ENCODE measurements around the gene KCNQ2.

Gene KCNQ2

GRCh38 chr20:63392465-63393365 is 79.7 kb downstream of the KCNQ2 start:
- no peaks in the 10 kb centered on the region for H3K27me3 ChIP-seq (ENCODE audit: low read length)
- no peak overlapping the region for H3K4me3 ChIP-seq (ENCODE audit: insufficient read depth, low read length, poor library complexity, severe bottlenecking)
- no peaks in the 10 kb centered on the region for H3F3A ChIP-seq (ENCODE audit: insufficient read depth)
- H3K9ac ChIP-seq (ENCODE audit: low read length): no peak overlapping the region
- no peak overlapping the region for H3K27ac ChIP-seq (ENCODE audit: low read depth, low read length)
- H3K9me3 ChIP-seq (ENCODE audit: insufficient read depth, low read length): 0 out of 2 replicates have a peak, but pooled peaks cover 4% of the 10 kb centered on the region
- H3K36me3 ChIP-seq (ENCODE audit: low read length): no peaks in the 10 kb centered on the region
- H2AFZ ChIP-seq (ENCODE audit: low read depth, low read length, severe bottlenecking): no peak overlapping the region
- H4K20me1 ChIP-seq (ENCODE audit: low read depth, low read length): no peaks in the 10 kb centered on the region
- no peaks in the 10 kb centered on the region for H3K79me2 ChIP-seq (ENCODE audit: insufficient read depth, low read length)
- TF ChIP-seq CTCF (IDR thresholded peaks at IDR 0.05; ENCODE audit: insufficient read depth, low read length, poor library complexity, severe bottlenecking) (no peak), EZH2phosphoT487 (conservative IDR thresholded peaks at IDR 0.05; ENCODE audit: low read length) (no peak)
- no peaks in the 10 kb centered on the region for H3K9me2 ChIP-seq (replicated peaks; ENCODE audit: insufficient read depth, low read length)
- no peak overlapping the region for H3K4me2 ChIP-seq (ENCODE audit: low read depth, low read length, poor library complexity, severe bottlenecking)

GRCh38 chr20:63387917-63388316 is 84.5 kb downstream of the KCNQ2 start:
- H4K20me1 ChIP-seq (ENCODE audit: low read depth, low read length): no peaks in the 10 kb centered on the region
- no peaks in the 10 kb centered on the region for H3K27me3 ChIP-seq (ENCODE audit: low read length)
- no peak overlapping the region for H3K4me2 ChIP-seq (ENCODE audit: low read depth, low read length, poor library complexity, severe bottlenecking)
- H3K9me3 ChIP-seq (ENCODE audit: insufficient read depth, low read length): peaks cover 29% of the 10 kb centered on the region
- no peaks in the 10 kb centered on the region for H3K79me2 ChIP-seq (ENCODE audit: insufficient read depth, low read length)
- H3K9ac ChIP-seq (ENCODE audit: low read length): no peak overlapping the region
- no peaks in the 10 kb centered on the region for H3F3A ChIP-seq (ENCODE audit: insufficient read depth)
- H3K27ac ChIP-seq (ENCODE audit: low read depth, low read length): no peak overlapping the region
- H2AFZ ChIP-seq (ENCODE audit: low read depth, low read length, severe bottlenecking): no peak overlapping the region
- no peaks in the 10 kb centered on the region for H3K9me2 ChIP-seq (replicated peaks; ENCODE audit: insufficient read depth, low read length)
- TF ChIP-seq CTCF (IDR thresholded peaks at IDR 0.05; ENCODE audit: insufficient read depth, low read length, poor library complexity, severe bottlenecking) (no peak), EZH2phosphoT487 (conservative IDR thresholded peaks at IDR 0.05; ENCODE audit: low read length) (no peak)
- H3K4me3 ChIP-seq (ENCODE audit: insufficient read depth, low read length, poor library complexity, severe bottlenecking): no peak overlapping the region
- H3K36me3 ChIP-seq (ENCODE audit: low read length): no peaks in the 10 kb centered on the region

GRCh38 chr20:63387393-63387792 is 85.1 kb downstream of the KCNQ2 start:
- no peaks in the 10 kb centered on the region for H3K36me3 ChIP-seq (ENCODE audit: low read length)
- H3K27me3 ChIP-seq (ENCODE audit: low read length): no peaks in the 10 kb centered on the region
- H3K4me3 ChIP-seq (ENCODE audit: insufficient read depth, low read length, poor library complexity, severe bottlenecking): no peak overlapping the region
- no peaks in the 10 kb centered on the region for H3K9me2 ChIP-seq (replicated peaks; ENCODE audit: insufficient read depth, low read length)
- no peaks in the 10 kb centered on the region for H4K20me1 ChIP-seq (ENCODE audit: low read depth, low read length)
- H3K27ac ChIP-seq (ENCODE audit: low read depth, low read length): no peak overlapping the region
- no peaks in the 10 kb centered on the region for H3K79me2 ChIP-seq (ENCODE audit: insufficient read depth, low read length)
- H3F3A ChIP-seq (ENCODE audit: insufficient read depth): no peaks in the 10 kb centered on the region
- peaks cover 29% of the 10 kb centered on the region for H3K9me3 ChIP-seq (ENCODE audit: insufficient read depth, low read length)
- H2AFZ ChIP-seq (ENCODE audit: low read depth, low read length, severe bottlenecking): no peak overlapping the region
- TF ChIP-seq EZH2phosphoT487 (conservative IDR thresholded peaks at IDR 0.05; ENCODE audit: low read length): no peak
- TF ChIP-seq CTCF (IDR thresholded peaks at IDR 0.05; ENCODE audit: insufficient read depth, low read length, poor library complexity, severe bottlenecking): no peak
- H3K9ac ChIP-seq (ENCODE audit: low read length): no peak overlapping the region
- no peak overlapping the region for H3K4me2 ChIP-seq (ENCODE audit: low read depth, low read length, poor library complexity, severe bottlenecking)

Data from SU-DHL-6 (cell line).